GM10266 (cell line): ENCODE results near the gene LTA4H.

ENCODE experiments used
- DNase-seq: peaks from one replicate; pipeline ENCODE4 v3.0.0; 2012; ENCODE audit errors: extremely low spot score
- TF ChIP-seq, protein P1 (sequence below): IDR thresholded peaks from 2 replicates; pipeline ENCODE4 v1.5.1; 2012; ENCODE audit warnings: mild to moderate bottlenecking, low read depth; ENCODE audit not compliant: control insufficient read depth, insufficient read depth; ENCODE audit errors: missing control alignments

The LTA4H gene

DNA sequence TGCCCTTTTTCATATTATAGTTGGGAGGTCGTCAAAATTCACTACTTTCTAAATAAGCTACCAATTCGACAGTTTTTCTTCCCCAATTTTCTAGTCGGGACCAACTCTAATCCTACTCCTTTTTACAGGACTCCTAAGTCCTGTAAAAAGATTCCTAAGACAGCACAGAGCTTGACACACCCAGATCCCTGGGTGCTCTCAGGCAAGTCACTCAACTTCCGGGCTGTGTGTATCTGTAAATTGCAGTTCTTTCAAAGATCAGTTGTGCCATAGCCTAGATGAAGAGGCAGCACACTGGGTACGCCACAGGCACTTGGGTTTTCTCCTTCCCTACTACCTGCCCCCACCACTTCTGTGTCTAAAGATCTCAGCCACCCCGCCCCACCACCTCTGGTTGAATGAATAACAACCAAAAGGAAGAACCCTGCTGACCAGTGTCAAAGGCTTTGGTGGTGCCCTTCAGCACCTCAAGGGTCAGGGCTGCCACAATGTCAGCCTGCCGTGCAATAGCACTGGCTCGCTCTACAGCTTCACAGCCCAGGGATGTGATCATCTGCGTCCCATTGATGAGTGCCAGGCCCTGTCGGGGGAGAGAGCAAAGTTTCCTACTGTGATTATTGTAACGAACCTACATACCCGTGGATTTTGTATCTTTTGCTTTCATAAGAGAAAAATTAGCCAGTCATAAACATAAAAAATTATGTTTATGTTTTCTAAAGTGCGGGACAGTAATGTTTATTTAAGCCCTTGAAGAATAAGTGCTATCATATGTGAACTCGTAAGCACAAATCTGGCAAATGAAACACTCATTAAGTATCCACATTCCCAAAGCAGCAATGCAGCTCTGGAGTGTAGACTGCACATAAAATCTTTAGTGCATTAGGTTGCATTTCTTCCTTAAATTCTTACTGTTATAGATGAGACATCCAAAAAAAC is 48.5 kb downstream of the LTA4H start:
- DNase-seq: no peak
- TF ChIP-seq, protein P1, sequence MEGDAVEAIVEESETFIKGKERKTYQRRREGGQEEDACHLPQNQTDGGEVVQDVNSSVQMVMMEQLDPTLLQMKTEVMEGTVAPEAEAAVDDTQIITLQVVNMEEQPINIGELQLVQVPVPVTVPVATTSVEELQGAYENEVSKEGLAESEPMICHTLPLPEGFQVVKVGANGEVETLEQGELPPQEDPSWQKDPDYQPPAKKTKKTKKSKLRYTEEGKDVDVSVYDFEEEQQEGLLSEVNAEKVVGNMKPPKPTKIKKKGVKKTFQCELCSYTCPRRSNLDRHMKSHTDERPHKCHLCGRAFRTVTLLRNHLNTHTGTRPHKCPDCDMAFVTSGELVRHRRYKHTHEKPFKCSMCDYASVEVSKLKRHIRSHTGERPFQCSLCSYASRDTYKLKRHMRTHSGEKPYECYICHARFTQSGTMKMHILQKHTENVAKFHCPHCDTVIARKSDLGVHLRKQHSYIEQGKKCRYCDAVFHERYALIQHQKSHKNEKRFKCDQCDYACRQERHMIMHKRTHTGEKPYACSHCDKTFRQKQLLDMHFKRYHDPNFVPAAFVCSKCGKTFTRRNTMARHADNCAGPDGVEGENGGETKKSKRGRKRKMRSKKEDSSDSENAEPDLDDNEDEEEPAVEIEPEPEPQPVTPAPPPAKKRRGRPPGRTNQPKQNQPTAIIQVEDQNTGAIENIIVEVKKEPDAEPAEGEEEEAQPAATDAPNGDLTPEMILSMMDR: no peak

DNA sequence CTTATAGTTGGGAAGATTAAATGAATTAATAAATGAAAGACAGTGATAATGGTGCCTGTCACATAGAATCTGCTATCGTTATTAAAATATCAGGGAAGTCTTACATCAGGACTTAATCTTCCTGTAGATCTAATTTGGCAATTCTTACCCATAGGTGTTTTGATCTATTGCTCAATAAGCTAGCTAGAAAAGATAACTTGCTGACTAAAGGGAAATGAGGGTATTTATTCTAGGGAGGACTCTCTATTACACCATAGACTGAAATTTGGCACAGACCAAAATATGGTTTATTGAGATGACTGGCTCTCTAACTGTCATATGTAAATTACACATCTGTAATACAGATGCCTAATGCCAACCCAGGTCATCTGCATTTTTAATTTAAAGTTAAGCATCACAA is 50.7 kb downstream of the LTA4H start:
- DNase-seq: no peak
- TF ChIP-seq, protein P1: no peak

DNA sequence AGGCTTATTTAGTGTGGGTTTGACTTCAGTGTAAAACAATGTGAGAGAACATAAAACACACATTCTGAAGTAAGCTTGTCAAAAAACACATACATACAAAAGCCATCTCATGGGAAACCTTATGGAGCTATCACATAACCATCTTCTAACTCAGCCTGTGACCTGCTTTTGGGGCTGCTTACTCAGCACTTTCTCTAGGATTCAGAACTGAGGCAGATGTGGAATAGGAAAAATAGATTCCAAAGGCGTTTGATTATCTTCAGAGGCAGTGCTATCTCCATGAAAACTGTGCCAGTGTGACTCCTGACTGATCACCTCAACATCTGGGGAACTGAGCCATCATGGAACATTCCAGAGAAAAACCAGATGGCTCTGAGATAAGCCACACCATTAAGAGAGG is 52.8 kb downstream of the LTA4H start:
- TF ChIP-seq, protein P1: no peak
- no peak for DNase-seq

DNA sequence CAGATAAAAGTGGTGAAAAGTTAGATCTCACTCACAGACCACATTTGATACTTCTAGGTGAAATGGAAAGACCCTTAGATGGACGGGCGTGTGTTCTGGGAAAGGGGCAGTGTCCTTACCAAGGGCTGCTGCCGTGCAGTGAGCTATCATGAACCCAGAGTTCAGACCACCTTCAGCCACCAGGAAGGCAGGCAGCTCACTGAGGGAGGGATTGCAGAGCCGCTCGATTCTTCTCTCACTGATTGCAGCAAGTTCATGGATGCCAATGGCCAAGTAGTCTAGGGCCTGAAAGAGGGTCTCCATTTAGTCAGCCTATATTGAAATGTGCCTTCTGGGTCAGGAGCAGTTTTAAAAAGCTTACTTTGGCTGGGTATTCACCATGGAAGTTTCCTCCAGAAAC is 55.0 kb downstream of the LTA4H start:
- DNase-seq: no peak
- TF ChIP-seq, protein P1: no peak

DNA sequence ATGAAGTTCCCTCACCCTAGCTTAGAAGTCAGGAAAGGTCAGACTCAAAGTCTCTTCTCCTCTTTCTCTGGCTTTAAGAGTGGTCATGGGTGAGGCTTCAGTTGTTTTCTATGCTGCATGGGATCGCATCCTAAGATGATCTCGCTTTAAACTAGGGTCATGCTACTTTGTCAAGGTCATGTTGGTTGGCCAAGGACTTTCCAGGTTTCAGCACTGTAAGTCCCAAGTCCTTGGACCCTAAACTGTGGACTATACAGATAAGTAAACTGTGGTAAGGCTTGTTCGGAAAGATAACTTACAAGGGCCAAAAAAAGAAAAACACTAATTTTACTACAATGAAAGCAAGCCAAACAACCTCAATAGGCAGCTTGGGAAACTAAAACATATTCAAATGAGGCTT is 56.6 kb downstream of the LTA4H start:
- TF ChIP-seq, protein P1: no peak
- no peak for DNase-seq

DNA sequence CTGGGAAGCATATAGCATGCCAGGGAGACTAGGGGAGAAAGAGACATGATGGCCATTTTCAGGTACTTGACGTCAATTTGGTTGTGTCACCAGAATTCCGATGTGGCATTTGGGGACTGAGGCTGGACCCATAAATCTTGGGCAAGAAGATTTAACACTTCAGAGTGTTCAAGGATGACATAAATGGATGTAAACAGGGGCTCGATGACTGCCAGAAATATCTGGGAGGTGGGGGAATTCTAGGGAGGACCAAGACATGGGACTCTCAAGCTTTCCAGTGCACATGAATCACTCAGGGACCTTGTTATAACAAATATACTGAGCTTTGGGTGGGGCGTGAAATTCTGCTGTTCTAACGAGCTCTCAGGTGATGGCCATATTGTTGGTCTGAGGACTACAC is 57.0 kb downstream of the LTA4H start:
- TF ChIP-seq, protein P1: no peak
- DNase-seq: no peak

DNA sequence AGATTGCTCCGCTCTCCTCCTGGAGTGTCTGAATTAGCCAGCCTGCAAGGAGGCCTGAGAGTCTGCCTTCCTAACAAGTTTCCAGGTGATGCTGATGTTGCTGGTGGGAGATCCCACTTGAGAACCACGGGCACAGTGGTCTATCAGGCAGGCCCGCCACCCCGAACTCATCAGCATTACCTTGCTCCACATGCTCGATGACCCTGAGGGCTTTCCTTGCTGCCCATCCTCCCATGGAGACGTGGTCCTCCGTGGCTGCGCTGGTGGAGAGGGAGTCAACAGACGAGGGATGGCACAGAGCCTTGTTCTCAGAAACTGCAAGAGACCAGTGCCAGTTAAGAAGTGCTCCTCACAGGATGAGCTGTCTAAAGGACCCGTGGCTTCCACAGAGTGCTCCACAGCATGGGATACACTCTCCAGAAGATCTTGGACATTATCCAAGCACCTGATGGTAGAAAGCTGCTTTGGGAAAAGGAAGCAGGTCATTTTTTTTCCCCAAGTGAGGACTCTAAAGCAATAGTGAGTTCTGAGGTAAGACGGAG is 57.6 kb downstream of the LTA4H start:
- DNase-seq: no peak
- TF ChIP-seq, protein P1: no peak
